NCI-H2196 treated with DMSO at 0.1 percent for 48 hours (cell line): ENCODE data around the gene IRAK1.

Source experiments
- DNase-seq: peaks from one replicate; lab custom pipeline; 2025; ENCODE audit not compliant: unreplicated experiment; lab: John Stamatoyannopoulos, UW

Gene IRAK1

DNA sequence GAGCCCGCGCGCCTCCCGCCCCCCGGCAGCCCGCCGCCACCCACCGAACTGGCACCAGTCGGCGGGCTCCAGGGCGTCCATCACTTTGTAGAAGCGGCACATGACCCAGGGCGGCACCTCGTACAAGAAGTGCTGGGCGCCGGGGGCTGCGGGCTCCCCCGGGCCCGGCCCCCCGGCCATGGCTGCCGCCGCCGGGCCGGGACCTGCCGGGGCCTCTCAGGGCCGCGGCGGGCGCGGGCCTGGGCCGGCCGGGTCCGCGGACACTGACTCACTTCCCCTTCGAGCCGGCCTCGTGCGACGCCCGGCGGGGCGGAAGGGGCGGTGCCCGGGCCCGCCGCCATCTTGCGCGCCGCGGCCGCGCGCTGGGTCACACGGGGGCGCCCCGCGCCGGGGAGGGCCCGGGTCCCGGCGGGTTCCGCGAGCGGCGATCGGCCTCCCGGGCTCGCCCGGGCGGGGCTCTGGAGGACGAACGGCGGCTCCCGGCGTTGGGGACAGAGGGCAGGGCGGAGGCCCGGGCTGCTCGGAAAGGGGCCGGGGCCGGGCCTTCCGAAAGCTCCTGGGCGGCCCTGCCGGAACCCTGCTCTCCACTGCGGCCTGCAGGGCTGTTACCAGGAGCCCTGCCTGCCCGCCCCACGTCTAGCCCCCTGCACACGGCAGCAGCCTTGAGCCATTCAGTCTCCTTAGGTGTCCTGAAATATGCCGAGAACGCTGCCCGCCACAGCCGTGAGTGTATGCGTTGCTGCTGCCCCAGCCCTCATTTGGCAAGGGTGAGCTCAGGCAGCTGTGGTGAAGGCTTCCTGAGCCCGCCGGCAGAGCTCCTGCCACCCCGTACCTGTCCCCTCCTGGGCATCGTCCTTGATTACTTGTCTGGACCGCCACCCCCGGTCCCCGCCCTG, at the start of gene IRAK1:
Gene IRAK1, minus strand, starts transcription at position 270 of the 896 bp plus-strand sequence. Its CDS starts 90 bp downstream, at position 180.
- DNase-seq, result no peak

DNA sequence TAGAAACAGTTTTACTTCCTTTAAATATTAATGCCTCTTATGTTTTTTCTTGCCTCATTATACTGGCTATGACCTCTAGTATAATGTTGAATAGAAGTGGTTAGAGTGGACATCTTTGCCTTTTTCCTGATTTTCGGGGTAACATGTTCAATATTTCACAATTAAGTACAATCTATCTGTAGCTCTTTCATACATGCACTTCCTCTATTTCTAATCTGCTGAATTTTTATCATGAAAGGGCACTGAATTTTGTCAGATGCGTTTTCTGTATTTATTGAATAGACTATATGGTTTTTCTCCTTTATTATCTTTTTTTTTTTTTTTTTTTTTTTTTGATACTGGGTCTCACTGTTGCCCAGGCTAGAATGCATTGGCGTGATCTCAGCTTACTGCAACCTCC, 48.9 kb upstream of the IRAK1 start:
- no peak for DNase-seq

- DNase-seq, result no peak
These were observed 45.1 kb upstream of the IRAK1 start for GRCh38 chrX:154064637-154065435.

DNA sequence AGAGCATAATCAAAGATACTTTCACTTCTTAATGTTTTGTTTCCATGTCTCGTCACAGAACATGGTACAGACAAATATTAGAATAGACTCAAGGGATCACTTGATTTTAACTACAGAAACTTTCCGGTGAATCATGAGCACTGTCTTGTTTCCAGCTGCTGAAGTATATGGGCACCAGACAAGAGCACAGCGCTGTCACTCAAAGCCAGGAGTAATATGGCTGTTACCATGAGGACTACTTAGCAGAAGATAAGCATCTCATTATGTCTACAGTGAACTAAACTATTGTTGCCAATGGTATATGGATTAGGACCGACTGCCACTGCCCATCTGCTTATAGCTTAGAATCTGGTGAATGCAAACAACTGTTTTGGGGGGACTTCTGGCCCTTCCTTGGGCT, 43.5 kb upstream of the IRAK1 start:
- DNase-seq, result no peak

DNA sequence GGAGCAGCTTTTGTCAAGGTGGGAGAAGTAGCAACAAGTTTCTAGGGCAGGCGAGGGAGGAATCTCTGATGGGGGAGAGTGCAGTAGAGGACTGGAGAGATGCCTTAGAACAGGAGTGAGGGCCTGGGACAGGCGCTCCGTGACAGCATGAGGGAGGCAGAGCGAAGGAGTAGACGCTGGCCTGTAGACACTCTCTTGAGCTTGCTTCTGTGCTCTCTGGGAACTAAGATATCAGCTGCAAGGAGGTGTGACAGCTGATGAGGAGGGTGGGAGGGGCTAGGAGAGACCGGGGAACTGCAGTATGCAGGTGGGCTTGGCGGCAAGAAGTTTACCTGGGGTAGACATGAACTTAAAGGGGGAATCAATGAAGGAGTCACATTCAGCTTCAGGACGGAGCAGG, 42.1 kb upstream of the IRAK1 start:
- no peak for DNase-seq

DNA sequence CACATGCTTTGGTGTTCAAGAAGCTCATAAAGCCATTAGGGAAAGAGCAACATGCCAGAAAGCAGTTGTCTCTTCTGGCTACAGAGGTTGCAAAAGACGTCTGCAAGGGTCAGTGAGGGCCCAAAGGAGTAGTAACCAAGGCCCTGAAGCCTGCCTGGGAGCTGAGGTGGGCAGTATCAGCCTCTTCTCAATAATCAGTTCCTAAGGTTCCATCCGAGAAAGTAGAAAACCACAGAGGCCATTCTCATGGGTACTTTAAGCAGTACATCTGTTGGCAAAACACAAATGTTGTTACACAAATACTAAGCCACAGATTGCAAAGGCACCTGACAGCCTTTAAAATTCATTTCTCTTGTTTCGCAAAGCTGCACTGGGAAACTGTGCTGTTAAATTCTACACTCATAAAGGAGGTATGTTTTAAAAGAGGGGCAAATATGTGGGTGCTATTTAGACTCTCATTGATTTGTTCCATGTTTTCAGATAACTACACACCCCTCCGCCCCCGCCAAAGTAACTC, 40.1 kb upstream of the IRAK1 start:
- no peak for DNase-seq

DNA sequence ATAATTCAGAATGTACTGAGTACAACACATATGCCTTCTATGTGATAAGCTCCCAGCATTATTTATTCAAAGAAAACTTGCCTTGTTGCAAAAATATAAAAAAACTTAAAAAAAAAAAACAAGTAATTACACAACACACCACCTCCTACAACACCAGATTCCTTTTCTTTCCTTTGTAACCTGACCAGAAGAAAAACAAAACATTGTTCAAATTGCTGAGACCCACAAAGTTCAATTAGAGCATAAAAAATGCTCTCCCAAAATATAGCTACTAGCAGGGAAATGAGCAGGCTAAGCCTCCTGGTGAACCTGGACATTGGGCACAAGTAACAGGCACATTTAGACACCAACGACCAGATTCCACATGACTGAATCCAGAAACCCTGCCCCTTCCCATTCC, 39.5 kb upstream of the IRAK1 start:
- no peak for DNase-seq

DNA sequence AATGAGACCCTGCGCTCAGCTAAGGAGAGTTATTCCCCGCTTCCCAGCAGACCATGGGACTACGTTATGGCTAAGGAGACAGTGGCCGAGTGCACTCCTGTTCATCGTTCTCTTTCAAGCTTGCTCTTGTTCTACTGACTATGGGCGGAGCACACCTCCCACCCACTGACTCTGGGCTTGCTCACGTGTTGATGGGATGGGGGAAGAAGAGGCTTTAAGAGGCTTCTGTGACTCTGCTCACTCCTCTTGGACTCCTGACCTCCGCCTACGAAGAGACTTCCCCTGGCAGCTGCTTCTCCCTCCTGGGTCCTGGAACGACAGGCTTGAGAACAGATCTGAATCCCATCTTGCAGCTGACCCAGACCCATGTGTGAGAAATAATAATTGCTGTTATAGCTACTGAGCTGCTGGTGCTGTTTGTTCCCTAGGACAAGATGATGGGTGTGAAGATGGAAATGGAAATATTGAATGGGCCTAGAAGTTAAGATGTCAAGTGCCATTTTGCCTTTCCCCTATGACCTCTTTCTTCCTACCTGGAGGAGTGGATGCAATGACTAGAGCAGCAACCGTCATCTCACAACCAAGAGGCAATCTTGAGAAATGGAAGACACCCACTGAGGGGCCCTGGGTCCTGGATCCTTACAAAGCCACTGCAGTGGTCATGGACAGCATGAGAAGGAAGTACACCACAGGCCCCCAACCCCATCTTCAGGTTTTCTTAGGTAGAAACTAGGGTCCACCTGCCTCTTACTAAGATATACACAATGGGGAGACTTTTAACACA, 38.7 kb upstream of the IRAK1 start:
- DNase-seq, result no peak

DNA sequence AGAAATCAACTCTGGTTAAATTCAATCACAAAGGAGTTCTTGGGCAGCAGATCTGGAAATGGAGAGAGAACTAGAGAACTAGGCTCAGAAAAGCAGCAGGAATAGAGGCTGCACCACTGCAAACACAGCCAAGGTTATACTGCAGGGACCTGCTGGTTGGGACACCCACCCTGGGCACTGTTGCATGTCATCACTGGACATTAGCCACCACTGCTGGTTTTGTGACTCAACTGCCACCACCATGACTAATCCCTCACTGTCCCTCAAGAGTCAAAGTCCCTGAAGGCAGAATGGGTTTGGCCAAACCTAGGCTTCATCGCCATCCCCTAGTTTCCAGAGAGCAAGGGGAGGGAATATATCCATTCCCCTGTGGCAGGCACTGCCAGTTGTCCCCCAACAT, 38.1 kb upstream of the IRAK1 start:
- DNase-seq, result no peak

GRCh38 chrX:154056770-154057241, 37.1 kb upstream of the IRAK1 start:
- DNase-seq, result no peak

- peak; percentile 9 for DNase-seq
These were observed 31.6 kb upstream of the IRAK1 start for GRCh38 chrX:154051201-154051810.

- no peak for DNase-seq
These were observed 30.4 kb upstream of the IRAK1 start for GRCh38 chrX:154050113-154050495.

- no peak for DNase-seq
These were observed 29.8 kb upstream of the IRAK1 start for GRCh38 chrX:154049209-154050112.

GRCh38 chrX:154048398-154048797, 28.7 kb upstream of the IRAK1 start:
- DNase-seq, result no peak

GRCh38 chrX:154046940-154047610, 27.4 kb upstream of the IRAK1 start:
- DNase-seq, result no peak

DNA sequence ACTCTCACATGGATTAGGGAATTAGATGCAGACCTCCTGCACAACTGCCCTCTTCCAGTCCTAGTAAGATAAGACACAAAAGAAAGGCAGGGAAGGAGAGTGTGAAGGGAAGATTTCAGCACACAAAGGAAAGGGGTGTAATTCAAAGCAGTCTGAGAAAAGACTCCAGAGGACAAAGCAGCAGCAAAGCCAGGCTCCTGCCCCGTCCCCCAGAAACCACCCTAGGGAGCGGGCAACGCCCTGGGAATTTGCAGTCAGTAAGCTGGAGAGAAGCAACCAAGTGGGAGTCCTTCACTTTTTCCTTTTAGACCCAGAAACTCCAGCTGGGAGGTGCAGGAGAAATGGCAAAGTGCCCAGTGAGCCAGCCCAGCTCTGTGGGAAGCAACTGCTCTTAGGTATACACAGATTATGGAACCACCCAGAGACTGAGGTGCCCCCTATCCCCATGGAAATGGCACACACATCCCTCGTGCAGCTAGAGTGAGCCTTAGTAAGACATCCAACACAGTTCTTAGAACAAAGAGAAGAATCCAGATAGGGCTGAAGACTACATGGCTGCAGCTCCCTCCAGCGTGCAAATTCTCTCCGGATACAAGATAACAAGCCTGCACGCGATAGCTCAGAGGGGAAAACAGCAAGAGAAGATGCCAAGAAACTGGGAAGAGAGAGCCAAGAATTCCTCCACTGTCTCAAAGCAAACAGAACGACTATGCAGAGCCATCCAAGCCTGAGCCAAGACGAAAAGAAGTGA, 26.5 kb upstream of the IRAK1 start:
- DNase-seq, result no peak

DNA sequence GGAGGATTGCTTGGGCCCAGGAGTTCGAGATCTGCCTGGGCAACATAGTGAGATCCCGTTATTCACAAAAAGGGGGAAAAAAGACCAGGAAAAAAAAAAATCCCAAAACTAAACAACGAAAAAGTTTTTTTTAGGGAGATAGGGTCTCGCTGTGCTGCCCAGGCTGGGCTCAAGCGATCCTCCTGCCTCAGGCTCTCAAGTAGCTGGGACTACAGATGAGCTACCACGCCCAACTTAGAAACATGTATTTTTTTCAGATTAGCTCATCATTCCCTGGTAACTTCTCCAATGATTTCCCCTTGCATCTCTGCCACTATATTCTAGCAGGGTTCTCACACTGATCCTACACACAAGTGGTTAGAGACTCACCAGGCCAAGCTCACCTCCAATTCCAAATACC, 24.4 kb upstream of the IRAK1 start:
- no peak for DNase-seq

DNA sequence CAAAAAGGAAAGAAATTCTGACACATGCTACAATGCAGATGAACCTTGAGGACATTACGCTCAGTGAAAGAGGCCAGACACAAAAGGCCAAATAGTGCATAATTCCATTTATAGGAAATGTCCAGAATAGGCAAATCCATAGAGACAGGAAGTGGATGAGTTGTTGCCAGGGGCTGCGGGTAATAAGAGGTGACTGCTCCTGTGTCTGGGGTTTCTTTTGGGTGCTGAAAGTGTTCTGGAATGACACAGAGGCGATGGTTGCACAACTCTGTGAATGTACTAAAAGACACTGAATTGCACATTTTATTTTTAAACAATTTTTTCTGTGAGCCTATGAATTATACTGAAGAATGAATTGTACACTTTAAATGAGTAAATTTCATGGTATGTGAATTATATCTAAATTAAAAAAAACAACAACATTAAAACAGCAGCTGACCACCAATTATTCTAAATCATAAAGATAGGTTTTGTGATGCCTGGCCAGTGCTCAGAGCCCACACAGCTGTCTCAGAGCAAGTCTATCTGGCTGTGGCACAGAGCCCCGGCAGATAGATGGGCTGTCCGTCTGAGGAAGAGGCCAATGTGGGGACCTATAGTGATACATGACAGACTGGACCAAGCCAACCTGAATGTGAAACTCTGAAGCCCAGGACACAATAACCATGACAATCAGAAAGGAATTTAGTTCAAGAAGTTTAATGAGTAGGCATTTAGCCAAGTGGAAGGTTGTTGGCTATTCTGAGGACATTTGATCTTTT, 23.5 kb upstream of the IRAK1 start:
- DNase-seq, result no peak
